Neutrophil (primary cell): ENCODE results near the gene AVEN.
"Not testable (repeated sequence)": the region's sequence is repeated elsewhere in the genome, so short reads cannot be mapped to it uniquely, and the experiment has no call there.

Experiments used
- H3K27ac ChIP-seq: fragments of 200-600 bp; sonication (generic); 2 replicates; pipeline ENCODE4 v1.5.1; 2016; ENCODE audit warnings: mild to moderate bottlenecking, moderate library complexity
- H3K27me3 ChIP-seq: fragments of 200-600 bp; sonication (generic); 2 replicates; pipeline ENCODE4 v1.6.0; 2016; ENCODE audit warnings: mild to moderate bottlenecking
- H3K36me3 ChIP-seq: fragments of 200-600 bp; sonication (generic); 2 replicates; pipeline ENCODE4 v1.5.1; 2017
- H3K4me1 ChIP-seq, 2 experiments: fragments of 200-600 bp in 1 of 2; sonication (generic) in 1 of 2; 1 replicate in 1 of 2; 2 replicates in 1 of 2; pipeline versions ENCODE4 v1.5.1 to v1.6.1; 2013 to 2016; ENCODE audit warnings: low read depth in 1 of 2, low read length in 1 of 2, mild to moderate bottlenecking in 1 of 2, moderate library complexity in 1 of 2; ENCODE audit not compliant: control insufficient read depth in 1 of 2, insufficient read depth in 1 of 2
- H3K4me3 ChIP-seq, 2 experiments: fragments of 200-600 bp in 1 of 2; sonication (generic) in 1 of 2; 1 replicate in 1 of 2; 2 replicates in 1 of 2; pipeline ENCODE4 v1.5.1; 2013 to 2016; ENCODE audit warnings: low read depth in 1 of 2, low read length in 1 of 2, mild to moderate bottlenecking in 1 of 2, moderate library complexity in 1 of 2
- H3K9me3 ChIP-seq: fragments of 200-600 bp; sonication (generic); 2 replicates; pipeline ENCODE4 v1.5.1; 2016
- TF ChIP-seq, protein P1 (sequence below): fragments of 200-600 bp; sonication (generic); IDR thresholded peaks from 2 replicates; pipeline ENCODE4 v1.5.1; 2016; ENCODE audit warnings: antibody characterized with exemption

Gene AVEN

DNA sequence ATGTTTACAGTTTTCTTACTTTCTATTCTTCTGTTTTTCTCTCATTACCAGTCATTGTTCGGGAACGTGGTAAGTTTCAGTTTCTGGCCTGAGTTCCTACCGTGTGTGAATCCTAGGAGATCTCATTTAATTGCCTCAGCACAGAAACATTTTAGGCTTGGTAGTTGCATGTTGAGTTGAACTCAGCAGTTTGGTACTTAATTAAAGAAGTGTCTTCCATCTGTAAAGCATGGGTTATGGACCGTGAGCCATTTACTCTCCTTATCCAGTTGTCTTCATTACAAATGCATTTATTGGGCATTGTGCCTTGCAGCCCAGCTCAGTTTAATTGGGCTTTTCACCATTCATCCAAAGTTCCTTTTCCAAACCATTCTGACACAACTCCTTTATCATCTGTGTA is 212.8 kb downstream of the AVEN start:
- no peaks in the 10 kb centered on the region for H3K4me1 ChIP-seq
- no peak overlapping the region for H3K27ac ChIP-seq
- TF ChIP-seq, protein P1, sequence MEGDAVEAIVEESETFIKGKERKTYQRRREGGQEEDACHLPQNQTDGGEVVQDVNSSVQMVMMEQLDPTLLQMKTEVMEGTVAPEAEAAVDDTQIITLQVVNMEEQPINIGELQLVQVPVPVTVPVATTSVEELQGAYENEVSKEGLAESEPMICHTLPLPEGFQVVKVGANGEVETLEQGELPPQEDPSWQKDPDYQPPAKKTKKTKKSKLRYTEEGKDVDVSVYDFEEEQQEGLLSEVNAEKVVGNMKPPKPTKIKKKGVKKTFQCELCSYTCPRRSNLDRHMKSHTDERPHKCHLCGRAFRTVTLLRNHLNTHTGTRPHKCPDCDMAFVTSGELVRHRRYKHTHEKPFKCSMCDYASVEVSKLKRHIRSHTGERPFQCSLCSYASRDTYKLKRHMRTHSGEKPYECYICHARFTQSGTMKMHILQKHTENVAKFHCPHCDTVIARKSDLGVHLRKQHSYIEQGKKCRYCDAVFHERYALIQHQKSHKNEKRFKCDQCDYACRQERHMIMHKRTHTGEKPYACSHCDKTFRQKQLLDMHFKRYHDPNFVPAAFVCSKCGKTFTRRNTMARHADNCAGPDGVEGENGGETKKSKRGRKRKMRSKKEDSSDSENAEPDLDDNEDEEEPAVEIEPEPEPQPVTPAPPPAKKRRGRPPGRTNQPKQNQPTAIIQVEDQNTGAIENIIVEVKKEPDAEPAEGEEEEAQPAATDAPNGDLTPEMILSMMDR = no peak
- H3K36me3 ChIP-seq = no peaks in the 10 kb centered on the region
- H3K4me3 ChIP-seq = no peak overlapping the region
- no peaks in the 10 kb centered on the region for H3K27me3 ChIP-seq
- H3K9me3 ChIP-seq = no peaks in the 10 kb centered on the region

GRCh38 chr15:33825453-33825852 is 213.6 kb downstream of the AVEN start:
- Histone ChIP-seq H3K9me3 (no peaks in the 10 kb centered on the region), H3K27me3 (no peaks in the 10 kb centered on the region), H3K27ac (no peak overlapping the region), H3K4me1 (no peaks in the 10 kb centered on the region), H3K36me3 (no peaks in the 10 kb centered on the region), H3K4me3 (no peak overlapping the region)
- TF ChIP-seq, protein P1 = no peak

- TF ChIP-seq, protein P1 = no peak
- Histone ChIP-seq H3K27ac (no peak overlapping the region), H3K4me3 (no peak overlapping the region)
Measured at GRCh38 chr15:33823119-33823518, 215.9 kb downstream of the AVEN start.

GRCh38 chr15:33822479-33822878 is 216.5 kb downstream of the AVEN start:
- no peaks in the 10 kb centered on the region for H3K36me3 ChIP-seq
- H3K9me3 ChIP-seq = no peaks in the 10 kb centered on the region
- TF ChIP-seq, protein P1 = no peak
- no peaks in the 10 kb centered on the region for H3K4me1 ChIP-seq
- no peaks in the 10 kb centered on the region for H3K27me3 ChIP-seq
- no peak overlapping the region for H3K4me3 ChIP-seq
- no peak overlapping the region for H3K27ac ChIP-seq

More at GRCh38 chr15:33823119-33823518, 215.9 kb downstream of the AVEN start:
- Histone ChIP-seq H3K4me1 (no peaks in the 10 kb centered on the region), H3K36me3 (no peaks in the 10 kb centered on the region), H3K27me3 (no peaks in the 10 kb centered on the region), H3K9me3 (no peaks in the 10 kb centered on the region)

- not testable (repeated sequence) for H3K27me3 ChIP-seq, H3K4me3 ChIP-seq, H3K27ac ChIP-seq, H3K9me3 ChIP-seq, H3K36me3 ChIP-seq, H3K4me1 ChIP-seq
Measured at GRCh38 chr15:33819499-33819898, 219.5 kb downstream of the AVEN start.
